Muscle layer of duodenum (tissue), 2 donors: ENCODE results near the gene NANP.
"Not testable (repeated sequence)": the region's sequence is repeated elsewhere in the genome, so short reads cannot be mapped to it uniquely, and the experiment has no call there.

ENCODE experiments used
- H3K27ac ChIP-seq: one replicate; pipeline ENCODE4 v1.7.0; 2013; ENCODE audit warnings: mild to moderate bottlenecking, low read length
- H3K27me3 ChIP-seq: one replicate; pipeline ENCODE4 v1.7.0; 2013; ENCODE audit warnings: low read depth, mild to moderate bottlenecking, control low read depth, low read length
- H3K36me3 ChIP-seq, 2 donors: one replicate each; pipeline ENCODE4 v1.7.0; 2013; ENCODE audit warnings: low read length in 2 of 2, control low read depth in 1 of 2, mild to moderate bottlenecking in 1 of 2; ENCODE audit not compliant: insufficient read depth in 2 of 2, control insufficient read depth in 1 of 2
- H3K4me1 ChIP-seq, 2 donors: one replicate each; pipeline ENCODE4 v1.7.0; 2013; ENCODE audit warnings: low read length in 2 of 2, mild to moderate bottlenecking in 2 of 2, control low read depth in 1 of 2, moderate library complexity in 1 of 2; ENCODE audit not compliant: insufficient read depth in 2 of 2, control insufficient read depth in 1 of 2
- H3K4me3 ChIP-seq, 2 donors: one replicate each; pipeline ENCODE4 v1.7.0; 2013; ENCODE audit warnings: low read length in 2 of 2, low read depth in 1 of 2, mild to moderate bottlenecking in 1 of 2
- H3K9me3 ChIP-seq, 2 donors: one replicate each; pipeline ENCODE4 v1.7.0; 2013; ENCODE audit warnings: low read length in 2 of 2, control low read depth in 1 of 2, mild to moderate bottlenecking in 1 of 2; ENCODE audit not compliant: control insufficient read depth in 1 of 2
- donor health status: healthy.

The NANP gene

DNA sequence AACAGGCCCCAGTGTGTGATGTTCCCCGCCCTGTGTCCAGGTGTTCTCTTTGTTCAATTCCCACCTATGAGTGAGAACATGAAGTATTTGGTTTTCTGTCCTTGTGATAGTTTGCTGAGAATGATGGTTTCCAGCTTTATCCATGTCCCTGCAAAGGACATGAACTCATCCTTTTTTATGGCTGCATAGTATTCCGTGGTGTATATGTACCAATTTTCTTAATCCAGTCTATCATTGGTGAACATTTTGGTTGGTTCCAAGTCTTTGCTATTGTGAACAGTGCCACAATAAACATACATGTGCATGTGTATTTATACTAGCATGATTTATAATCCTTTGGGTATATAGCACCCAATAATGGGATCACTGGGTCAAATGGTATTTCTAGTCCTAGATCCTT is 6.8 kb upstream of the NANP start:
- not testable (repeated sequence) for H3K4me1 ChIP-seq, H3K27me3 ChIP-seq, H3K9me3 ChIP-seq, H3K4me3 ChIP-seq, H3K27ac ChIP-seq, H3K36me3 ChIP-seq

DNA sequence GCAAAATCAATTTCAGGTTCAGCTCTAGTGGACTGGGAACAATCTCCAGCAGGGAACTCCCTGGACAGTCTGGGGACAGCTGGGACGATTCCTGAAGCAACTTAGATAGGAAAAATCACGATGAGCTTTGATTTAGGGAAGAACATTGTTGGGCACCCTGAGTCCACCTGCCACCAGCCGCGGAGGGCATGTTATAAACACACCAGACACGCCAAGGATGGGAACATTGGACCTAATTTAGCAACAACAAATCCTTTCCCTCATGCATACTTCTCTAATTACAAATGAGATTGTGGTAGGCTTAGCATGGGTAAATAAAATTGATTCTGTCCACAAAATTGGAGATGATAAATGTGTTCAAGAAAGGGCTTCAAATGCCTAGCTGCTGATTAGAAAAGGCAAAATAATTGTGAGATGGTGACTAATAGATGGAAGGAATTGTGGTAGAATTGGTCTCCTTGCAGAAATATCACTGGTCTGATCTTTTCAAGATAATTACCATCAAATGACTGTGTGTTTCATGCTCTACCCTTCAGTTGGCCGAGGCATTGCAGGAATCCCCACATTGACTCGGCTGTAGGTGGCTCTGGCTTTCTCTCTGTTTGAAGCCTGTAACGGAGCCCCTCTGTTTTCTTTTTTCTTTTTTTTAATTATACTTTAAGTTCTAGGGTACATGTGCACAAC is 6.1 kb upstream of the NANP start:
- Histone ChIP-seq H3K9me3 (peaks cover 0 to 3% of the 10 kb centered on the region in 2 donors), H3K27ac (no peak overlapping the region), H3K36me3 (no peaks in the 10 kb centered on the region), H3K27me3 (no peaks in the 10 kb centered on the region), H3K4me3 (no peak overlapping the region), H3K4me1 (no peaks in the 10 kb centered on the region)

DNA sequence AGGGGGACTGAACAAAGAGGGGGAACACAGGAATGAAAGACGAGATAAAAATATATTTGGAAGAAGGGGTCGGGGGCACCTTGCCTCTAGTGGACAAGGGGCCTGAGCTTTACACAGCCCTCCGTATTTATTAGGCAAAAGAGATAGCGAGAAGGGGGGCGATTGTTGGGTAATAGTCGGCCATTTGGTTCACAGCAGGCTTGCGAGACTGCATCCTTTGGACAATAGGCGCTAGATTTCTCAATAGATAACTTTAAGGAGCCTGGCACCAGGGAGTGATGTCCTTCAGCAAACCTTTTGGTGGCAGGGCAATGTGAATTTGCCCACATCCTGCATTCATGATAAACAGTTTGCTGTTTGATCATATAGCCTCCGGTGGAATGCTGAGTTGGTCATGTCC is 3.0 kb upstream of the NANP start:
- Histone ChIP-seq H3K27ac (no peak overlapping the region), H3K4me1 (peaks cover 4 to 12% of the 10 kb centered on the region in 2 donors), H3K4me3 (no peak overlapping the region), H3K9me3 (peaks cover 0 to 3% of the 10 kb centered on the region in 2 donors), H3K27me3 (no peaks in the 10 kb centered on the region), H3K36me3 (no peaks in the 10 kb centered on the region)

DNA sequence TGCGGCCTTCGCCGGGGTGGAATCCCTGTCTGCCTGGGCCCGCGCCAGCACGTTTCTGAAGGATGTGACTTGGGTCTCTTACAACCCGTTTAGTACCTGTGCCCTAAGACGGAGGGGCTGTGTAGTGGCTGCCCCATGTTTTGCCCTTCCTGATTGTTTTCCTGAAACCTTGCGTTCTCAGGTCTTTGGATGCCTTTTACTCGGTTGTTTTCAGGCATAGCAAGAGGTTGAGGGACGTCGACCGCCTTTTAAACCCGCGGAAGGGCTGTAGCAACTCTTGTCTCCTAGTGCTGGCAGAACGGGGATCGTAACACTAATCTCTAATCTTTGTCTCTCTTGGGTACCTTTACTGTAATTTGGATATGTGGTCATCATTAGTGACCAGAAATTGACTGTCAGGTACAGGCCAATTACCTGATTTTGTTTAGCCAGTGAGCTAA is 706 bp upstream of the NANP start:
- Histone ChIP-seq H3K9me3 (peaks cover 0 to 3% of the 10 kb centered on the region in 2 donors), H3K36me3 (no peaks in the 10 kb centered on the region), H3K27me3 (no peaks in the 10 kb centered on the region), H3K27ac (peak overlapping the region; percentile 32), H3K4me3 (peak overlapping the region; percentile 87 to 98), H3K4me1 (peaks cover 4 to 12% of the 10 kb centered on the region in 2 donors)

DNA sequence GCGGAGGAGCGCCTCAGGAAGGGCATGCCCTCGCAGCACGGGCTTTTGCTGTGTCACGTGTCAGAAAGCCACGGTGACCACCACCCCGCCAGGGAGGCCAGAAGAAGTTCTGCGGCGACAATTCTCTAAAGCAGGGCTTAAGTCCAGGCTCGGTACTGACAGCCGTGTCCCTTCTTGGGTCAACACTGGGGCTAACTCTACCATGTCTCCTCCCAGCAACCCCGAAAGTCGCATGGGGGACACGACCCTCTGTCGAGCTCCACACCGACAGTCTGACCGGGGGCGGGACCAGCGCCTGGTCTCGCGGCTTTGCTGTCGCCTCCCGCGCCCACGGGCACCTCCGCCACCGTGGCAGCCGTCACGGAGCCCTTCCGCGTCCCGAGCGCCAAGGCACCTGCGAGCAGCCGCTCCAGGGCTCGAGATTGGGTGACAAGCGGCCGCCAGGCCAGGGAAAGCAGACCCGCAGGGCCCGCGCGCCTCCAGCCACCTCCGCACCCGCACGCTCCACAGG is 534 bp downstream of the NANP start:
- no peaks in the 10 kb centered on the region for H3K27me3 ChIP-seq

DNA sequence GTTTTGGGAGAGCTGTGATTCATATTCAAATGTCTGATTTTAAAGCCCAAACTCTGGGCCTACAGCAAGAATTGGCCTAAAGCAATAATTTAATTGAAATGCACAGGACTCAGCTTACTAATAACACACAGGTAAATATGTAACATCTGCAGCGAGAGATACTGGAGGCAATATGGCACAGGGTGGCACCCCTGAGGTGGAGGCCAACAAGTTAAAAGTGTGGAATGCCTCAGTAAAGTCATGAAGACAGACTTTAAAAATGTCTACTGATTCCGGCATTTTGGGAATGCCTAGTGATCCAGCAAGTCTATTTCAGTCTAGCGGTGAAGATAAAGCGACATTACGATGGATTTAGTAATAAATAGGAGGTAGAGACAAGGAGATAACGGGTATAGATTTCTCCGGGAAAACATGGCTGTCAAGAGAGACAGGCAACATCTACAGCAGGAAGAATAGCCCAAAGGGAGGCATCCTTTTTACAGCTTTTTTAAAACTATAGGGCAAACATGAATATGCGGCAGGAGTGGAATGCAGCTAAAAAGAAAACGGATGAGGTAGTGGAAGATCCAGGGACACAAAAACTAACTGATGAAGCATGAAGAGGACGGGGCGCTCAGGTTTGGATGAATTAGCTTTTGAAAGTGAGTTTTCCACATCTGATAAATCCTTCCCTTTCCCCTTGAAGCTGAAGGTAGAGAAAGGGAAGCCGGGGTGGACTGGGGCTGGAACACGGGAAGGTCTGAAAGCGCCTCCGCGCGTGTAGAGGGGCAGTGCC is 1.2 kb downstream of the NANP start:
- Histone ChIP-seq H3K27ac (peak overlapping the region; percentile 32), H3K9me3 (no peaks in the 10 kb centered on the region), H3K4me1 (peaks cover 4 to 12% of the 10 kb centered on the region in 2 donors), H3K27me3 (no peaks in the 10 kb centered on the region), H3K36me3 (no peaks in the 10 kb centered on the region), H3K4me3 (peak overlapping the region; percentile 87 to 98)

More for the DNA sequence above, 534 bp downstream of the NANP start:
- Histone ChIP-seq H3K9me3 (peaks cover 0 to 3% of the 10 kb centered on the region in 2 donors), H3K27ac (peak overlapping the region; percentile 32), H3K4me3 (peak overlapping the region; percentile 87 to 98), H3K4me1 (peaks cover 4 to 12% of the 10 kb centered on the region in 2 donors), H3K36me3 (no peaks in the 10 kb centered on the region)

DNA sequence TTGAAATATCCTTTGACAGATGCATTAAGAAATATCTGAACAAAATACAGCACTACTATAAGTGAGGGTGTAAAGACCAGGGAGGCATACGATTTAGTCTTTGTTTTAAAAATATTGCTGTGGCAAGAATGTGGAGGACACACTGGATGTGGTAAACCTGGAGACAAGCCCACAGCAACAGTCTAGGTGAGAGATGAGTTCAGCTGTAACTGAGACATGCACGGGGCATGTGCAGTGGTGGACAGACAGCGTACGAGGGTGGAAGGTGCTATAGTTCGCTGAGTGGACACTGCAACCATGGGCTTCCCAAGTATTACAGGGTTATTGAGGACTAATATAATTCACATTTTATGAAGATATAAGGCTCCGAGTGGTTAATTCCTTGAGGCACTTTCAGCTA is 1.8 kb downstream of the NANP start:
- H3K27ac ChIP-seq: no peak overlapping the region
- no peaks in the 10 kb centered on the region for H3K9me3 ChIP-seq
- no peaks in the 10 kb centered on the region for H3K27me3 ChIP-seq
- no peaks in the 10 kb centered on the region for H3K36me3 ChIP-seq
- peaks cover 4 to 12% of the 10 kb centered on the region in 2 donors for H3K4me1 ChIP-seq
- H3K4me3 ChIP-seq: peak overlapping the region in 1 of 2 donors; percentile 98

DNA sequence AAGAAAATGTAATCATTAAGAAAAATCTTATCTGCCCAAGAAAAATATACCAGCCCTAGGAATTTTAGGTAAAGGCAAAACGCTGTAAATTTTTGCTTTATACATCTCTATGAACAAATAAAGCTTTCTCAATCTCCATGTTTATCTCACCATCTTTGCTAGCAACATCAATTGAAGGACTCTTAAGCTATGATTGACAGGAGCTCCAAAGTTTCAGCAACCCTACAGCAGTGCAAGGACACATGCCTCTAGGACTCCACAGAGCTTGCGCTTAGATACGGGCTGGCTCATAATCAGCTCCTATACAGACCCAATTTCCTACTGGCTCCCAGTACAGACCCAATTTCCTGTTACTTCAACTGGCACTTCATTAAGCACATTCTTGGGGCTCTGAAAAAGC is 4.3 kb downstream of the NANP start:
- no peaks in the 10 kb centered on the region for H3K27me3 ChIP-seq
- H3K9me3 ChIP-seq: no peaks in the 10 kb centered on the region
- H3K4me1 ChIP-seq: peaks cover 4 to 10% of the 10 kb centered on the region in 2 donors
- peaks cover 0 to 15% of the 10 kb centered on the region in 2 donors for H3K36me3 ChIP-seq
- H3K27ac ChIP-seq: no peak overlapping the region
- no peak overlapping the region for H3K4me3 ChIP-seq

DNA sequence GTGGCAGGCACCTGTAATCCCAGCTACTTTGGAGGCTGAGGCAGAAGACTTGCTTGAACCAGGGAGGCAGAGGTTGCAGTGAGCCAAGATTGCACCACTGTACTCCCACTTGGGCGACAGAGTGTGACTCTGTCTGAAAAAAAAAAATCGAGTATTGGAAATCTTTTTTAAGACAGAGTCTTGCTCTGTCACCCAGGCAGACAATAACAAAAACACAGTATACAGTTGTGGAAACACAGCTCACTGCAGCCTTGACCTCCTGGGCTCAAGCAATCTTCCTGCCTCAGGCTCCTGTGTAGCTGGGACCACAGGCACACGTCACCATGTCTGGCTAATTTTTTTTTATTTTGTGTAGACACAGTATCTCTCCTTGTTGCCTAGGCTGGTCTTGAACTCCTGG is 15.0 kb downstream of the NANP start:
- no peaks in the 10 kb centered on the region for H3K27me3 ChIP-seq
- H3K27ac ChIP-seq: no peak overlapping the region
- no peaks in the 10 kb centered on the region for H3K4me1 ChIP-seq
- H3K9me3 ChIP-seq: no peaks in the 10 kb centered on the region
- no peak overlapping the region for H3K4me3 ChIP-seq
- peaks cover 0 to 2% of the 10 kb centered on the region in 2 donors for H3K36me3 ChIP-seq

DNA sequence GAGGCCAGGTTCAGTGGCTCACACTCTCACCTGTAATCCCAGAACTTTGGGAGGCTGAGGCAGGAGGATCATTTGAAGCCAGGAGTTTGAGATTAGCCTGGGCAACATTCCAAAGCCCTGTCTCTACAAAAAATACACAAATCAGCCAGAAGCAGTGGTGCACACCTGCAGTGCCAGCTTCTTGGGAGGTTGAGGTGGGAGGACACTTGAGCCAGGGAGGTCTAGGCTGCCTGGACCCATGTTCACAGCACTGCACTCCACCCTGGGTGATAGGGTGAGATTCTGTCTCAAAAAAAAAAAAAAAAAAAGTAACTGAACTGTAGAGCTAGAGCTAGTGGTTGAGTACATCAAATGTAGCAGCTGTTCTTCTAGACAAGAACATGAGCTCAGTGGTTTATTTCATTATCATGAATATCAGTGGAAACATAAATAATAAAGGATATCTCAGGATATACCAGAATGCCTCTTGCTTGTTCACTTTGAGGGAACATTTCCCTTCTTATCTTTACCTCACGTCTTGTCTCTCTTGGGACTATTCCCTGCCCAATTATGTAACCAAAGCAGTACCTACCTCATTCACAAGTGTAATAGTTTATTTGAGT is 17.6 kb downstream of the NANP start:
- Histone ChIP-seq H3K4me3 (no peak overlapping the region), H3K36me3 (no peaks in the 10 kb centered on the region), H3K27me3 (no peaks in the 10 kb centered on the region), H3K27ac (no peak overlapping the region), H3K4me1 (no peaks in the 10 kb centered on the region), H3K9me3 (no peaks in the 10 kb centered on the region)

DNA sequence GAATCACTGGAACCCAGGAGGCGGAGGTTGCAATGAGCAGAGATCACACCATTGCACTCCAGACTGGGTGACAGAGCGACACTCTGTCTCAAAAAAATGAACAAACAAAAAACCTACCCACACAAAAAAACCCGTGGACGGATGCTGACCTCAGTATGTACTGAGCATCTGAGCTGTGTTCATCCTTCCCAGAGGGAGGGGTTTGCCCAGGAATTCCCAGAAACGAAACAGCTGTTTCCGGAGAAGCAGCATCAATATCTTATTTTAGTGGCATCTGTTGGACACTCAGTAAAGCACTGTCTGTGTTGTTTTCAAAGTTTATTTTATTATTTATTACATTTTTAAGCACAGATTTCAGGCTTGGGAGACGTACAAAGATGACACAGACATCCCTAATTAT is 18.7 kb downstream of the NANP start:
- H3K27me3 ChIP-seq: no peaks in the 10 kb centered on the region

More for the DNA sequence above, 18.7 kb downstream of the NANP start:
- Histone ChIP-seq H3K27ac (no peak overlapping the region), H3K4me3 (no peak overlapping the region), H3K36me3 (no peaks in the 10 kb centered on the region), H3K4me1 (no peaks in the 10 kb centered on the region), H3K9me3 (no peaks in the 10 kb centered on the region)
